WERI-Rb-1 (cell line): Measurements from ENCODE around the gene CAMTA1.

Experiments
- DNase-seq: peaks from one replicate; pipeline ENCODE4 v3.0.0-alpha.2; 2020
- H3K27ac ChIP-seq: fragments of 250-450 bp; sonication (Bioruptor Pico); 2 replicates; pipeline ENCODE4 v1.5.1; 2020; ENCODE audit warnings: mild to moderate bottlenecking, moderate library complexity
- H3K27me3 ChIP-seq: fragments of 250-450 bp; sonication (Bioruptor Pico); 2 replicates; pipeline ENCODE4 v1.5.1; 2021; ENCODE audit warnings: mild to moderate bottlenecking, low read depth, moderate library complexity; ENCODE audit not compliant: insufficient read depth, severe bottlenecking
- H3K36me3 ChIP-seq: fragments of 250-450 bp; sonication (Bioruptor Pico); 2 replicates; pipeline ENCODE4 v1.5.1; 2020; ENCODE audit warnings: mild to moderate bottlenecking, moderate library complexity
- H3K4me3 ChIP-seq: 2 replicates; pipeline ENCODE4 v1.5.1; 2011; ENCODE audit warnings: low read depth, mild to moderate bottlenecking, control low read depth, low read length
- H3K9me3 ChIP-seq: fragments of 250-450 bp; sonication (Bioruptor Pico); 2 replicates; pipeline ENCODE4 v1.5.1; 2021; ENCODE audit warnings: mild to moderate bottlenecking, moderate library complexity; ENCODE audit not compliant: severe bottlenecking
- TF ChIP-seq, protein P1 (sequence below): IDR thresholded peaks from 2 replicates; pipeline ENCODE4 v1.5.1; 2011; ENCODE audit warnings: low read depth, mild to moderate bottlenecking, control low read depth, inconsistent platforms, low read length

Gene CAMTA1

GRCh38 chr1:7110321-7110720, 325.1 kb downstream of the CAMTA1 start:
- H3K27ac ChIP-seq: peak overlapping the region; percentile 14; the same call in 1 of the 2 replicates
- no peaks in the 10 kb centered on the region for H3K36me3 ChIP-seq
- H3K4me3 ChIP-seq: no peak overlapping the region
- no peaks in the 10 kb centered on the region for H3K27me3 ChIP-seq
- TF ChIP-seq, protein P1, sequence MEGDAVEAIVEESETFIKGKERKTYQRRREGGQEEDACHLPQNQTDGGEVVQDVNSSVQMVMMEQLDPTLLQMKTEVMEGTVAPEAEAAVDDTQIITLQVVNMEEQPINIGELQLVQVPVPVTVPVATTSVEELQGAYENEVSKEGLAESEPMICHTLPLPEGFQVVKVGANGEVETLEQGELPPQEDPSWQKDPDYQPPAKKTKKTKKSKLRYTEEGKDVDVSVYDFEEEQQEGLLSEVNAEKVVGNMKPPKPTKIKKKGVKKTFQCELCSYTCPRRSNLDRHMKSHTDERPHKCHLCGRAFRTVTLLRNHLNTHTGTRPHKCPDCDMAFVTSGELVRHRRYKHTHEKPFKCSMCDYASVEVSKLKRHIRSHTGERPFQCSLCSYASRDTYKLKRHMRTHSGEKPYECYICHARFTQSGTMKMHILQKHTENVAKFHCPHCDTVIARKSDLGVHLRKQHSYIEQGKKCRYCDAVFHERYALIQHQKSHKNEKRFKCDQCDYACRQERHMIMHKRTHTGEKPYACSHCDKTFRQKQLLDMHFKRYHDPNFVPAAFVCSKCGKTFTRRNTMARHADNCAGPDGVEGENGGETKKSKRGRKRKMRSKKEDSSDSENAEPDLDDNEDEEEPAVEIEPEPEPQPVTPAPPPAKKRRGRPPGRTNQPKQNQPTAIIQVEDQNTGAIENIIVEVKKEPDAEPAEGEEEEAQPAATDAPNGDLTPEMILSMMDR: no peak
- H3K9me3 ChIP-seq: peaks cover 3% of the 10 kb centered on the region
- no peak for DNase-seq

- H3K9me3 ChIP-seq: peaks cover 3% of the 10 kb centered on the region
- H3K36me3 ChIP-seq: no peaks in the 10 kb centered on the region
- no peak for DNase-seq
- H3K27me3 ChIP-seq: no peaks in the 10 kb centered on the region
- H3K27ac ChIP-seq: no peak overlapping the region
- TF ChIP-seq, protein P1: no peak
- no peak overlapping the region for H3K4me3 ChIP-seq
These were observed 326.6 kb downstream of the CAMTA1 start for GRCh38 chr1:7111853-7112252.

DNA sequence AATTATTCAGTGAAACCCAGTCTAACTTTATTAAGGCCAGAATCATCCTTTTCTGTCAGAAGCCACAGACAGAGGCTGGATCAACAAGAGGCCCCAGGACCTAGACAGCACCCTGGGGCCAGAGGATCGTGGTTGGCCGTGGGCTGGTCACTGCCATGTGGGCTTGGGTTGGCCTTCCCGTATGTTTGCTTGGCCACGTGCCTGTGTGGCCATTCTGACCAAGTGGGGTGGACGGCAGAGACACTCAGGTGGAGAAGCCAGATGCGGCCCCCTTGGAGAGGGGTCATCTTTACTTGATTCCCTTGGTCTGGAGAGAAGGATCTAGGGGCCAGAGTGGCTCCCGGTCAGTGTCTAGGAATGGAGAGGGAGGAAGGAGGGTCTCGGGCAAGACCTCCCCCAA, 327.9 kb downstream of the CAMTA1 start:
- Histone ChIP-seq H3K4me3 (no peak overlapping the region), H3K9me3 (peaks cover 3% of the 10 kb centered on the region), H3K27me3 (no peaks in the 10 kb centered on the region), H3K36me3 (no peaks in the 10 kb centered on the region), H3K27ac (no peak overlapping the region)
- TF ChIP-seq, protein P1: no peak
- DNase-seq: no peak

GRCh38 chr1:7113822-7114221, 328.6 kb downstream of the CAMTA1 start:
- H3K36me3 ChIP-seq: no peaks in the 10 kb centered on the region
- no peak overlapping the region for H3K4me3 ChIP-seq
- TF ChIP-seq, protein P1: no peak
- H3K9me3 ChIP-seq: peaks cover 2% of the 10 kb centered on the region
- DNase-seq: no peak
- H3K27ac ChIP-seq: no peak overlapping the region
- no peaks in the 10 kb centered on the region for H3K27me3 ChIP-seq

DNA sequence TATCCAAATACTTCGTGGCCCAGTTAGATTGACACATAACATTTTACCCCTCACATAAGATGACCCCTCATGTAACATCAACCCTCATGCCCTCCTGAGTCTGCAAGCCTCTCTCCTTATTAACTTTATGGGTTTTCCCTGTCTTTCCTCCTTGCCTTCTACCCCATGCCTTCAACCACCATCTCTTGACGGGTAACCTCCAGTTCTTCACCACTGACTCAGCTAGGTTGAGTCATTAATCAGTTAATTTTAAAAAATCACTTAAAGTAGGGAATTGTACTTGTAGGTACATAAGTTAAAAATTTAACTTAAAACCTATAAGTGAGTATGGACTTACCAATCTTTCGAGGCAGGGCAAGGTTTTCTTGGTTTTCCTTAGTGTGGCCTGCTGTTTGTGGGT, 330.7 kb downstream of the CAMTA1 start:
- H3K36me3 ChIP-seq: no peaks in the 10 kb centered on the region
- H3K27ac ChIP-seq: no peak overlapping the region
- no peak overlapping the region for H3K4me3 ChIP-seq
- DNase-seq: no peak
- no peaks in the 10 kb centered on the region for H3K9me3 ChIP-seq
- TF ChIP-seq, protein P1: no peak
- no peaks in the 10 kb centered on the region for H3K27me3 ChIP-seq

DNA sequence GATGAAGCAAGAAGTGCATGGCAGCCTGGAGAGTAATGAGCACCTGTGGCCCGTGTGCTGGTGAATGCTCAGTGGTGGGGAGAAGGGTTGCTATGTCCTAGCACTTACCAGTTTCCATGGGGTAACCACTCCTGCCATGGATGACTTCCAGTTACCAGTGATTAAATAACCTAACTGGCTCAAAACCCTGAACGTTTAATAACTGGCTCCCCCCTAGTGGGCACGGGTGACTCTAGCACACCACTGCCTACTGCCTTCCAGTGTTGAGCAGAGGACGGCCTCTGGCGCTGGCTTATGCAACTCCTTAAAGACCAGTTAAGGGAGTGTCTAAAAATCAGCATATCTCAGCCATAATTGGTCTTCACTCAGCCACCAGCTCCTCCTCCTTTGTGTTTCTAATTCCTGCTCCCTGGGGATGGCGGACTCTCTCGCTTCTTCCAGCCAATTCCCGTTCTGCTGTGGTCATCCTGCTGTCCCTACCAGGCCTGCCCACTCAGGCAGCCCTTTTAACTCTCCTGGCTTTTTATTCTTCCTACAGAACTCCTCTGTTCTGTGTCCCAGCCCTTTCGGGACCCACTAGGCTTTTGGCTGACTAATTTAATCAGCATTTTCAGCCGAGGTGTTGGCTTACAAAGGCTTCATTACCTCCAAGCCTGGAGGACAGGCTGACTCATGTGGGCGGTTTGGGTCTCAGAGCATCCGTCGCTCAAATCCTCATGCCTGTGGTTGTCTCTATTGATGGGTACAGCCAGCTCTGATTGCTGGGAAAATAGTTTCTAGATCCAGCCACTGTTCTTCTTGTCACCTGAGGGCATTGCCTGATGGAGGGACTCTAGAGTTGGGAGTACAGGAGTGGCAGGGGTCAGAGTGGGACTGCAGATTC, 332.4 kb downstream of the CAMTA1 start:
- TF ChIP-seq, protein P1: 0 out of 2 replicates have a peak, but pooled peaks have one; percentile 14
- H3K4me3 ChIP-seq: no peak overlapping the region
- H3K27ac ChIP-seq: no peak overlapping the region
- no peaks in the 10 kb centered on the region for H3K9me3 ChIP-seq
- no peak for DNase-seq
- H3K27me3 ChIP-seq: no peaks in the 10 kb centered on the region
- H3K36me3 ChIP-seq: no peaks in the 10 kb centered on the region
